B cell (primary cell): ENCODE results near the gene TOMM34.

Experiments
- EZH2 ChIP-seq: IDR thresholded peaks from 2 replicates; pipeline ENCODE4 v1.6.1; 2012; ENCODE audit warnings: borderline replicate concordance, low read depth, mild to moderate bottlenecking, moderate library complexity, low read length; ENCODE audit not compliant: insufficient read depth, poor library complexity, severe bottlenecking
- TF ChIP-seq, protein P1 (sequence below): fragments of 200-600 bp; IDR thresholded peaks from one replicate; pipeline ENCODE4 v1.8.0; 2022; ENCODE audit warnings: antibody characterized with exemption, mild to moderate bottlenecking

DNA sequence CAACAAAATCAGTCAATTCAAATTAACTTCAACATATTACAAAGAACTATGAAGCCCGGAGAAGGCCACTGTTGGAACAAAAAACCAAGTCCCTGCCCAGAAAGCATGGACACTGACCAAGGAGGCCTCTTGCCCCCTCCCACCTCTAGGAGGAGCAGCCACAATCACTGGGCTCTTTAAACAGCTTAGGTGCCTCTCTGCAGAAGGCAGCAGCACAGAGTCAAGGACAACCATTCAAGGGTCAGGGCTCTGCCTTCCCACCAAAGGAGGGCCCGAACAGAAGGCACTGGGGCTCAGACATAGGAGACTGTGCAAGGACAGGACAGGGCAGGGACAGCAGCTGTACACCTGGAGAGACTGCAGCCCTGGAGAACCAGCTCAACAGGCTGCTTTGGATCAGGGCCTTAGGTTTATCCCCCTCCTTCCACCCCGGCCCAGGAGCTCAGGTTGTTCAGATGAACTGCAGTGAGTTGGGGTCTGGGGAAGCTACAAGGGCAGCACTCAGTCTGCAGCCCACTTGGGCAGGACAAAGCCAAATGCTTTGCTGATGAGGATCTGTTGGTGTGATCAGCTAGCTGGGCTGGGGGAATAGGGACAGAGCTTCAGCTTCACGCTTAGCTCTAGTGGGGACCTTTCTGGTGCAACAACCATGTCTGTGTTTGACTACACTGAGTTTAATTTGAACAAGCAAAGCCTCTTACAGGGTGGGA lies 17.8 kb downstream of the TOMM34 start:
- no peak for TF ChIP-seq EZH2
- TF ChIP-seq, protein P1, sequence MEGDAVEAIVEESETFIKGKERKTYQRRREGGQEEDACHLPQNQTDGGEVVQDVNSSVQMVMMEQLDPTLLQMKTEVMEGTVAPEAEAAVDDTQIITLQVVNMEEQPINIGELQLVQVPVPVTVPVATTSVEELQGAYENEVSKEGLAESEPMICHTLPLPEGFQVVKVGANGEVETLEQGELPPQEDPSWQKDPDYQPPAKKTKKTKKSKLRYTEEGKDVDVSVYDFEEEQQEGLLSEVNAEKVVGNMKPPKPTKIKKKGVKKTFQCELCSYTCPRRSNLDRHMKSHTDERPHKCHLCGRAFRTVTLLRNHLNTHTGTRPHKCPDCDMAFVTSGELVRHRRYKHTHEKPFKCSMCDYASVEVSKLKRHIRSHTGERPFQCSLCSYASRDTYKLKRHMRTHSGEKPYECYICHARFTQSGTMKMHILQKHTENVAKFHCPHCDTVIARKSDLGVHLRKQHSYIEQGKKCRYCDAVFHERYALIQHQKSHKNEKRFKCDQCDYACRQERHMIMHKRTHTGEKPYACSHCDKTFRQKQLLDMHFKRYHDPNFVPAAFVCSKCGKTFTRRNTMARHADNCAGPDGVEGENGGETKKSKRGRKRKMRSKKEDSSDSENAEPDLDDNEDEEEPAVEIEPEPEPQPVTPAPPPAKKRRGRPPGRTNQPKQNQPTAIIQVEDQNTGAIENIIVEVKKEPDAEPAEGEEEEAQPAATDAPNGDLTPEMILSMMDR = no peak
